ENCODE data around the gene GPR183. TPM values are rescaled to one million over a fixed set of nuclear protein-coding genes. Genes with fewer than 3 reads are reported as not detected.

Gene GPR183
- total RNA-seq, 1 experiment from 2014 or later: 0.30 TPM

DNA sequence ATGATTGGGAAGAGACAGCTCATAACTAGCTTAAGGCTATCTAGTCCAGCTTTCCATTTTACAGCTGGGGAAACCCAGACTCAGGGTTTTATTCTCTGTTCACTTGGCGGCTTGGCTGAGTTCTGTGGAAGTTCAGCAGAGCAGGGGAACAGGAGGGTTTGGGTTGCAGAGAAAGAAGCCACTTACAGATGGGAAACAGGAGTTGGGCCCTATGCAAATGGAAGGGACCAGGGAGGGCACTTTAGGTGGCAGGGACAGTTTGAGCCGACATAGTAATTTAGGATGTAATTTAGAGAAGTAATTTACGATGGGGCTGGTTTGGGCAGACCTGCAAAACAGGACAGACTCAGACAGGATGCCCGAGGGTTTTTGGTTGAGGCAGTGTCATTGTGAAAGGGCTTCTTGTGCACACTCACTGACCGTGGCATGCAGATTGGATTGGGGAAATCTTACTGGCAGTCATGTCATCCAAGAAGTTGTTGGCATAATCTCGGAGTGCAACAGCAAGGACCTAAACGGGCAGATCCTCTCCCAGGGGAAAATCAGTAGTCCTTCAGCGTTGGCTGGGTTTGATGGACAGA lies 47.3 kb upstream of the GPR183 start (continued):
- TF ChIP-seq, protein P1, sequence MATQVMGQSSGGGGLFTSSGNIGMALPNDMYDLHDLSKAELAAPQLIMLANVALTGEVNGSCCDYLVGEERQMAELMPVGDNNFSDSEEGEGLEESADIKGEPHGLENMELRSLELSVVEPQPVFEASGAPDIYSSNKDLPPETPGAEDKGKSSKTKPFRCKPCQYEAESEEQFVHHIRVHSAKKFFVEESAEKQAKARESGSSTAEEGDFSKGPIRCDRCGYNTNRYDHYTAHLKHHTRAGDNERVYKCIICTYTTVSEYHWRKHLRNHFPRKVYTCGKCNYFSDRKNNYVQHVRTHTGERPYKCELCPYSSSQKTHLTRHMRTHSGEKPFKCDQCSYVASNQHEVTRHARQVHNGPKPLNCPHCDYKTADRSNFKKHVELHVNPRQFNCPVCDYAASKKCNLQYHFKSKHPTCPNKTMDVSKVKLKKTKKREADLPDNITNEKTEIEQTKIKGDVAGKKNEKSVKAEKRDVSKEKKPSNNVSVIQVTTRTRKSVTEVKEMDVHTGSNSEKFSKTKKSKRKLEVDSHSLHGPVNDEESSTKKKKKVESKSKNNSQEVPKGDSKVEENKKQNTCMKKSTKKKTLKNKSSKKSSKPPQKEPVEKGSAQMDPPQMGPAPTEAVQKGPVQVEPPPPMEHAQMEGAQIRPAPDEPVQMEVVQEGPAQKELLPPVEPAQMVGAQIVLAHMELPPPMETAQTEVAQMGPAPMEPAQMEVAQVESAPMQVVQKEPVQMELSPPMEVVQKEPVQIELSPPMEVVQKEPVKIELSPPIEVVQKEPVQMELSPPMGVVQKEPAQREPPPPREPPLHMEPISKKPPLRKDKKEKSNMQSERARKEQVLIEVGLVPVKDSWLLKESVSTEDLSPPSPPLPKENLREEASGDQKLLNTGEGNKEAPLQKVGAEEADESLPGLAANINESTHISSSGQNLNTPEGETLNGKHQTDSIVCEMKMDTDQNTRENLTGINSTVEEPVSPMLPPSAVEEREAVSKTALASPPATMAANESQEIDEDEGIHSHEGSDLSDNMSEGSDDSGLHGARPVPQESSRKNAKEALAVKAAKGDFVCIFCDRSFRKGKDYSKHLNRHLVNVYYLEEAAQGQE (IDR thresholded peaks at IDR 0.05; ENCODE audit: low read depth): no peak
- no peak for TF ChIP-seq YY1 (IDR thresholded peaks at IDR 0.05; ENCODE audit: extremely low read depth, insufficient replicate concordance, low read depth, low read length)

DNA sequence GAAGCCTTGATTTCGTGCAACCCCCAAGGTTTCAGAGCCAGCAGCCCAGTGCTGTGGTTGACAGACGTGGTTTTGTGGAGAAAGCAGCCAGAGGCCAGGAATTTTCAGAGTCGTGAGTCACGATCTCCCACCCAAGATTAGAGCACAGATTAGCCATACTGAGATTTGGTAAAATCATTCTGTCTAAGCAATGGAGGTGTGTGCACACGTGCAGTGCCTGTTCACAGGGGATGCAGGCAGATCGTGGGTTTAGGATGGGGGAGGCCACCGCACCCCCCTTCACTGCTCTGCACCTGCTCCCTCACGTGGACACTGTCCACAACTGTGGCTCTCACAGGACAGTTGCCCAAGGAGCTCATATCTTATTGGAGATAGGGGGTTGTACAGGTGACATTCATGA lies 46.6 kb upstream of the GPR183 start:
- no peak overlapping the region for H3K27ac ChIP-seq (ENCODE audit: low read depth, low read length)
- DNase-seq (ENCODE audit: low read depth, low spot score) (no peak), ATAC-seq (no peak)
- no peaks in the 10 kb centered on the region for H3K27me3 ChIP-seq (ENCODE audit: insufficient read depth, low read length)
- RAD21 ChIA-PET (ENCODE audit: low non-redundant PET in 1 of 2, low total read pairs in 2 of 2, uncharacterized antibody in 2 of 2, unreplicated experiment in 2 of 2): no interaction called here
- H3K36me3 ChIP-seq (ENCODE audit: control insufficient read depth in 1 of 2, insufficient read depth in 2 of 2, low read length in 2 of 2): peaks cover 2 to 15% of the 10 kb centered on the region in 2 experiments; a peak in 2 of 4 replicates
- POLR2A ChIA-PET: no interaction called here
- no peaks in the 10 kb centered on the region for H3K4me1 ChIP-seq (ENCODE audit: control insufficient read depth in 1 of 2, insufficient read depth in 2 of 2, low read length in 2 of 2)
- H3K9ac ChIP-seq (ENCODE audit: low read length): no peak overlapping the region
- no peak overlapping the region for H3K4me2 ChIP-seq (ENCODE audit: low read length)
- BruUV-seq (replicated peaks): no TSS peak
- CTCF ChIA-PET: no interaction called here
- H3K4me3 ChIP-seq (replicated peaks in 1 of 2; ENCODE audit: low read depth in 1 of 2, low read length in 2 of 2): no peak overlapping the region
- TF ChIP-seq CBX3 (IDR thresholded peaks at IDR 0.05; ENCODE audit: low read depth): no peak
- TF ChIP-seq SP1 (IDR thresholded peaks at IDR 0.05; ENCODE audit: low read depth): no peak
- TF ChIP-seq YY1 (IDR thresholded peaks at IDR 0.05; ENCODE audit: extremely low read depth, insufficient replicate concordance, low read depth, low read length): no peak
- no peak for TF ChIP-seq POLR2A (IDR thresholded peaks at IDR 0.05; ENCODE audit: borderline replicate concordance, extremely low read depth, insufficient read depth, insufficient read length)
- no peak for TF ChIP-seq ELF1 (IDR thresholded peaks at IDR 0.05; ENCODE audit: borderline replicate concordance, low read depth)
- TF ChIP-seq, protein P2, sequence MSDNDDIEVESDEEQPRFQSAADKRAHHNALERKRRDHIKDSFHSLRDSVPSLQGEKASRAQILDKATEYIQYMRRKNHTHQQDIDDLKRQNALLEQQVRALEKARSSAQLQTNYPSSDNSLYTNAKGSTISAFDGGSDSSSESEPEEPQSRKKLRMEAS (IDR thresholded peaks at IDR 0.05): no peak
- TF ChIP-seq SIN3A (IDR thresholded peaks at IDR 0.05; ENCODE audit: low read depth): no peak
- no peak for TF ChIP-seq JUND (IDR thresholded peaks at IDR 0.05)
- TF ChIP-seq, protein P3, sequence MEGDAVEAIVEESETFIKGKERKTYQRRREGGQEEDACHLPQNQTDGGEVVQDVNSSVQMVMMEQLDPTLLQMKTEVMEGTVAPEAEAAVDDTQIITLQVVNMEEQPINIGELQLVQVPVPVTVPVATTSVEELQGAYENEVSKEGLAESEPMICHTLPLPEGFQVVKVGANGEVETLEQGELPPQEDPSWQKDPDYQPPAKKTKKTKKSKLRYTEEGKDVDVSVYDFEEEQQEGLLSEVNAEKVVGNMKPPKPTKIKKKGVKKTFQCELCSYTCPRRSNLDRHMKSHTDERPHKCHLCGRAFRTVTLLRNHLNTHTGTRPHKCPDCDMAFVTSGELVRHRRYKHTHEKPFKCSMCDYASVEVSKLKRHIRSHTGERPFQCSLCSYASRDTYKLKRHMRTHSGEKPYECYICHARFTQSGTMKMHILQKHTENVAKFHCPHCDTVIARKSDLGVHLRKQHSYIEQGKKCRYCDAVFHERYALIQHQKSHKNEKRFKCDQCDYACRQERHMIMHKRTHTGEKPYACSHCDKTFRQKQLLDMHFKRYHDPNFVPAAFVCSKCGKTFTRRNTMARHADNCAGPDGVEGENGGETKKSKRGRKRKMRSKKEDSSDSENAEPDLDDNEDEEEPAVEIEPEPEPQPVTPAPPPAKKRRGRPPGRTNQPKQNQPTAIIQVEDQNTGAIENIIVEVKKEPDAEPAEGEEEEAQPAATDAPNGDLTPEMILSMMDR (IDR thresholded peaks at IDR 0.05 in 2 of 3, conservative IDR thresholded peaks at IDR 0.05 in 1 of 3; ENCODE audit: borderline replicate concordance in 1 of 3, insufficient read depth in 1 of 3, low read depth in 2 of 3, low read length in 2 of 3): no peak
- TF ChIP-seq, protein P4, sequence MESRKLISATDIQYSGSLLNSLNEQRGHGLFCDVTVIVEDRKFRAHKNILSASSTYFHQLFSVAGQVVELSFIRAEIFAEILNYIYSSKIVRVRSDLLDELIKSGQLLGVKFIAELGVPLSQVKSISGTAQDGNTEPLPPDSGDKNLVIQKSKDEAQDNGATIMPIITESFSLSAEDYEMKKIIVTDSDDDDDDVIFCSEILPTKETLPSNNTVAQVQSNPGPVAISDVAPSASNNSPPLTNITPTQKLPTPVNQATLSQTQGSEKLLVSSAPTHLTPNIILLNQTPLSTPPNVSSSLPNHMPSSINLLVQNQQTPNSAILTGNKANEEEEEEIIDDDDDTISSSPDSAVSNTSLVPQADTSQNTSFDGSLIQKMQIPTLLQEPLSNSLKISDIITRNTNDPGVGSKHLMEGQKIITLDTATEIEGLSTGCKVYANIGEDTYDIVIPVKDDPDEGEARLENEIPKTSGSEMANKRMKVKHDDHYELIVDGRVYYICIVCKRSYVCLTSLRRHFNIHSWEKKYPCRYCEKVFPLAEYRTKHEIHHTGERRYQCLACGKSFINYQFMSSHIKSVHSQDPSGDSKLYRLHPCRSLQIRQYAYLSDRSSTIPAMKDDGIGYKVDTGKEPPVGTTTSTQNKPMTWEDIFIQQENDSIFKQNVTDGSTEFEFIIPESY (IDR thresholded peaks at IDR 0.05; ENCODE audit: extremely low read depth, insufficient replicate concordance, low read length): no peak
- no peak for TF ChIP-seq CEBPB (IDR thresholded peaks at IDR 0.05; ENCODE audit: low read depth)
- no peak for TF ChIP-seq ZNF274 (IDR thresholded peaks at IDR 0.05; ENCODE audit: low read depth, low read length)
- no peak for TF ChIP-seq ZFX (IDR thresholded peaks at IDR 0.05)
- H4K20me1 ChIP-seq (ENCODE audit: insufficient read depth): no peaks in the 10 kb centered on the region
- H3K9me3 ChIP-seq (ENCODE audit: control insufficient read depth in 1 of 2, insufficient read depth in 1 of 2, low read depth in 1 of 2, low read length in 2 of 2): no peaks in the 10 kb centered on the region
- no peaks in the 10 kb centered on the region for H3K79me2 ChIP-seq (ENCODE audit: insufficient read depth, low read length)
- H2AFZ ChIP-seq (ENCODE audit: low read depth, low read length, poor library complexity, severe bottlenecking): no peak overlapping the region
- no peaks in the 10 kb centered on the region for H3K9me2 ChIP-seq (ENCODE audit: insufficient read depth)
- intact Hi-C loops (cut with micrococcal nuclease): no loop called here

Data from HCT116 (cell line).